ENCODE results near the gene TOP2B.

Gene TOP2B

DNA sequence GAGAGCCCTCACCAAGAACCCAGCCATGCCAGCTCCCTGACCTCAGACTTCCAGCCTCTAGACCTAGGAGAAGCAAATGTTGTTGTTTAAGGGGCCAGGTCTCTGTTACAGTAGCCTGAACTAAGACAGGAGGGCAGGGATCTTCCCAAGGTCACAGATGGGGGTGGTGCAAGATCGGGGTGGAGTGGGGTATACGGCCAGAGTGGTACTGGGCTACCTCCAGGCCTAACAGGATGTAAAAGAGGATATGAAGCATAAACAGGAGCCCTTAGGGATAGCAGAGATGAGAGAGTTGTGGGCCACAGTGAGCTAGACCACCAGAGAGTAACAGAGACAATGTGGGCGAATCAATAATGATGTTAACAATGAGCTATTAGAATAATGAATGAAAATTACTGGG is 82.9 kb downstream of the TOP2B start:
- DNase-seq = no peak

DNA sequence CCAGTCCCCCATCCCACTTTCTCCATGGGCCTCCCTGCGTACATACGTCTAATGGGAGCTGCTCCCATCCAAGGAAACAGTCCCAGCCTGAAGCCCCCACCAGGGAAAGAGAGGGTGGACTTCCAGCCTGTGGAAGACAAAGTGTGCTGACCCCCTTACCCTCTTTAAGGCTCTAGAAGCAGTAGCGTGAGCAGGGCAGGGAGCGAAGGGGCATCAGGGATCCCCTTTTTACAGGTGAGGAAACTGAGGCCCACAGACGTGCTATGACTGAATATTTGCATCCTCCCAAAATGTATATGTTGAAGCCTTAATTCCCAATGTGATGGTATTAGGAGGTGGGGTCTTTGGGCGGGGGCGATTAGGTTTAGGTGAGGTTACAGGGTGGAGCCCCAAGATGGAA is 83.4 kb downstream of the TOP2B start:
- DNase-seq = no peak

DNA sequence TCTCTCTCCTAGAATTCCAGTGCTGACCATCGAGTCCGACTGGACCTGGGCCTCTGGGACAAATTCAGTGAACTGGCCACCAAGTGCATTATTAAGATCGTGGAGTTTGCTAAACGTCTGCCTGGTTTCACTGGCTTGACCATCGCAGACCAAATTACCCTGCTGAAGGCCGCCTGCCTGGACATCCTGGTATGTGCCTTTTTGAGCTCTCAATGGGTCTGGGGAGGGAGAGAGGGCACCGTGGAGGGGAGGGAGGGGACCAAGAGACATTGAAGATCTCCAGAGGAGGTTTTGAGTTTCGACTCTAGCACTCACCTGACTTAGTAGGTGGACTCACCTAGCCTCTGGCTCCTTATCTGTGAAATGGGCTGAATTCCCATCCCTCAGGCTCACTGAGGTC is 84.2 kb downstream of the TOP2B start:
- DNase-seq = no peak

DNA sequence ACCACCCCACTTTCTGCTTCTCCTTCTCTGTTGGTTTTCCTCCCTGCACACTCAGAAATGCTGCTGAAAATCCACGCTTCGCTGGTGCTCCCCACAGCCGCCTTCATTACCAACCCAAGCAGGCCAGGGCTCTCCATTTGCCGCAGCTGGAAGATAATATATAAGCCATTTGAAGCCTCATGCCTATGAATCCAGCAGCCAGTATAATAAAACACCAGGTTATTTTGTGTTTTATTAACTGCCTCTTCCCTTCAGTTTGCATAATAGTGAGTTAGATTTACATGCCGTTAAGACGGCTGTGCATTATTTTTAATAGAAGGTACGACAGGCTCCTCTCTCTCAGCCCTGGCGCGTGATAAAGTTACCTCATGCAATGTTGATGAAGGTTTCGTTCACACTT is 86.6 kb downstream of the TOP2B start:
- no peak for DNase-seq

DNA sequence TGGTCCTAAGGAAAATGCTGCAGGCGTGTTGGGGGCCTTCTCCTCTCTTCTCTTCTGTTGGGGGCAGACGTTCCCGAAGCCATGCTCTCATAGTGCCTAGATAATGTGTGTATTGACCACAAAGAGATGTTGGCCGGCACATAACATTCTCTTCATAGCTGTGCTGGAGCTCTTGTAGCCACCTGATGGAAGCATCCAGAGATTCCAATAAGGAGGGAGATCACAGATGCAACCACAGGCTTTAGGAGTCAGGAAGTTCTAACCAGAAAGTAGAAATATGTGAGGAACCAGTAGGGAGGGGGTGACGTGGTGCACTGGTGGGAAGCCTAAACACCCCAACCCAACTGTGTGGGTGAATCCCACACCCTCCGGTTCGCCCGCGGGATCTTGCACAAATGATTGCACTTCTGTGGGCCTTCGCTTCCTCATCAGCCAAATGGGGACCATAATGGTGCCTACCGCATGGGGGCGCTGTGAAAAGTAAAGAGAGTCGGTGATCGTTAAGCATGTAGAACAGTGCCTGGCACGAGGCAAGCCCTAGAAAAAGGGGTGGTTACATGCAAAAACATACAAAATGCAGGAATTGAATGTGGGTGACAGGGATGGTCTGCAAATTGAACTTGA is 87.8 kb downstream of the TOP2B start:
- no peak for DNase-seq

DNA sequence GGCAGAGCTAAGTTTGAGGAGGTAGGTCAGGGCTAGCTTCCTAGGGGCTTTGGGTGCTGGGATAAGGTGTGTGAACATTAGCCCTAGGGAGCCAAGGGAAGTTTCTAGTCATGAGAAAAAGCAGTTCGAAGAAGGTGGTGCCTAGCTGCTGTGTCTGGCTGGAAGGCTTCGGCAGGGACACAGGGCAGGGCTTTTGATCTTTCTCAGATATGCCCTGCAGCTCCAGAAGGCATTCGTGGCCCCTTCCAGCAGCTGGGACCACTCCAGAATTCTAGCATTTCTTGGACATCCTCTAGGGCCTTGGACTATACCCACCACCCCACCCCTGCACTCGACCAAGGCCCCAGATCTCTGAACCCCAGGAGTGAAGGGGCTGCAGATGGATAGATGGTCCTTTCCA is 88.6 kb downstream of the TOP2B start:
- DNase-seq = no peak

DNA sequence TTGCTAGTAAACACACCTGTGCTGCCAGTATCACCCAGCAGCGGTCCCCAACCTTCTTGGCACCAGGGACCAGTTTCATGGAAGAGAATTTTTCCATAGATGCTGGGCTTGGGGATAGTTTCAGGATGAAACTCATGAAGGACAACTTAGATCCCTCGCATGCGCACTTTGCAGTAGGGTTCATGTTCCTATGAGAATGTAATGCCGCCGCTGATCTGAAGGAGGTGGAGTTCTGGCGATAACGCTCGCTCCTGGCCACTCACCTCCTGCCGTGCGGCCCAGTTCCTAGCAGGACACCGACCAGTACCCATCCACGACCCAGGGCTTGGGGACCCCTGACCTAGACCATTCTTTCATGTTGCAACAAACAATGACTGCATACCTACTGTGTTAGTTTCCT is 89.7 kb downstream of the TOP2B start:
- DNase-seq = no peak

DNA sequence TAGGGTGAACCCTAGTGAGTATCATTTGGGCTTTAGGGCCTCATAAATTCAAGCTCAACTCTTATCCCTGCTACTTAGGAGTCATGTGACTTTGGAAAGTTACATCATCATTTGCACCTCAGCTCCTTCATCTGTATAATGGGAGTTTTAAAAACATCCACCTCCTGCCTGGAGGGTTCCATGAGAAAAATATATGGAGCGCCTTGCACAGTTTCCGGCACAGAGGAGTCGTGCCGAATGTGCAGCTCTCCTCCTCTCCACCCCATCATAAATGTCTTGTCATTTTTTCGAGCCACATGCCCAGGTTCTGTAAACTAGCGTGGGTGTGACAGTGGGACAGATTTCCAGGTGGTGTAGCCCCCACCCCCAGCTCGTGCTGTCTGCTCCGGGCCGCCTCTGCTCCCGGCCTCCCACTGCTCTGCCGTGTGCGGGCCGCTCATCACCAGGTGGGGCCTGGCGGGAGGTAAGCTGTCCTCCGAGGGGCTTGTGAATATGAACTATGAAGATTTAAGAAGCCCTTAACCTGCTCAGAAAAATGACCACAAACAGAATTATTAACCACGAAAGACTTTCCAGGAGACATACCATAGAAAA is 90.4 kb downstream of the TOP2B start:
- DNase-seq = no peak

DNA sequence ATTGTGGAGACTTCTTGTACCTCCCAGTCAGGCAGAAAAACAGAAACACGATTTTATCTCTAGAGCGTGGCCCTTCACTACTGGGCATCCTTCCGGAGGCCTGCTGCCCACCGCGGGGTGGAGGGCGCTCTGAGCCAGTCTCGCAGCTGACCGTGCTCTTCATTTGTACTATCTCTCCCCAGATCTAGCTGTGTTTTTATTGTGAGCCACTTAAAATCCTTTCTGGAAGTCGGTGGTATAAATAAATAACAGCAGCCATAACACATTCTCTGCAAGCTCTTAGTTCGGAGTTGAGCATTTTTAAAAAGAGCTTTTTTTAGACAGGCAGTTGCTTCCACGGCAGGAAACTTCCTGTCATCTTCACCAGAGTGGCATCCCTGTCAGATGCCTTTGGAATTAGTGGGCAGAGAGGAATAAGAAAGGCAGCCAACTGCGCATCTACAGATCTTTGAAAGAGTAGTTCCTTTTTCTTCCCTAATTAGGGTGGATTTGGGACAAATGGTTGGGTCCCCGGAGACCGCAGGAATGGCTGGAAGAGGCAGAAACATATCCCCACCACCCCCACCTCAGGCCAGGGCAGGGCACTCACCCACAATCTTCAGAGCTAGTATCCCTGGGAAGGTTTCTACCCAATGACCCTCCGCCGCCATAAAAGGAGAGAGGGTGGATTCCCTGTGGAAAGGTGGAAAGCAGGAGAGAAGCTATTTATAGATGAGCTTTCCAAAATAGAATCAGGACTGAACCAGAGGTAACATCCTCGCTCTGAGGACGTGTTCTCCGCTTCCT is 91.1 kb downstream of the TOP2B start:
- DNase-seq = no peak

DNA sequence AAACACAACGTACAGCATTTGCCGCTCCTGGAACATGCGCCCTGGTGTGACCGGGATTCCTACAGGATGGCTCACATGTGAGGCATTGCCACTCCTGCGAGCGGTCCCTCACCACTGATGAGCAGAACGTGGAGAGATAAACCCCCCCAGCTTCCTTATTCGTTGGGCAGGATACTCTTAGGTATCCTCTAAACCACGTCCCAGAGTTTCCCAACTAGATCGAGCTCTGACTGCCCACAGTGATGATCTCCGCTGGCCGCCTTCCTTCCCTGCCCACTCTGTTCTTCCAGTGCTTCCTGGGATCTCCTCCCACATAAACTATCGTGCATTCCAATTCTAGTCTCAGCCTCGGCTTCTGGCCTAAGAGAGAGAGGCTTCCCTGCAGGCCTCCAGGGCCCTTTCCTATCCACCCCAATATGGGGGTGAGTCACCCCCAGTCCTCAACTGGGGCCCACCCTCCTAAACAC is 91.8 kb downstream of the TOP2B start:
- no peak for DNase-seq

DNA sequence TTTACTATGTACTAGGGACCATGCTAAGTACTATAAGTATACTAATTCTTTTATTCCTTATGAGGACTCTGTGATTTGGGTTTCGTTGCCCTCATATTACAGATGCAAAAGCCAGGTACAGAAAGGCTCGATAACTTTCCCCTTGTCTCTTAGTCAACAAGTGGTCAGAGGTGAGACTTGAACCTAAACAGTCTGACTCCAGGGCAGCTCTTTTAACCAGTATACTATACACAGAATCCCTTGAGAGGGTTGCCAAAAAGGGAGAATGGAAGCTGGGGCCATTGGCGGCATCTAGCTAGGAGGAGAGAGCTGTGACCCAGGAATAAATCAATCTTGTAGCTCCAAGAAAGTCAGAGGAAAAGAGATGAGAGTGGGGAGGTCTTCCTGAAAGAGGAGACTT is 92.4 kb downstream of the TOP2B start:
- DNase-seq = no peak

DNA sequence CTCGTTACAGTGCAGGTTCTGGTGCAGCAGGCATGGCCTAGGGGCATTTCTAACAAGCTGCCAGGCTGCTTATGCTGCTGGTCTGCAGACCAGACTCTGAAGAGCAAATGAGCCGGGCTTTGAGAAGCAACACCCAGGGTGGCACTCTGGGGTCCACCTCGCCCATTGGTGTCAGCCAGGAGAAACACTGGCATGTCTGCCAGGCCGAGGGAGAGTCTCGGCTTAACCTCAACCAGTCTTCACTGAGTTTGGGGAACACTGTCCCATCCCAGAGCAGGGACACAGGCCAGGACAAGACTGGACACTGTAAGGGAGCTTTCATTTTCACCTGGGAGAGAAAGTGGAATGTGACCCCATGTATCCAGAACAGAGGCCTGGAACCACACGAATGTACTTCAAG is 93.4 kb downstream of the TOP2B start:
- no peak for DNase-seq

DNA sequence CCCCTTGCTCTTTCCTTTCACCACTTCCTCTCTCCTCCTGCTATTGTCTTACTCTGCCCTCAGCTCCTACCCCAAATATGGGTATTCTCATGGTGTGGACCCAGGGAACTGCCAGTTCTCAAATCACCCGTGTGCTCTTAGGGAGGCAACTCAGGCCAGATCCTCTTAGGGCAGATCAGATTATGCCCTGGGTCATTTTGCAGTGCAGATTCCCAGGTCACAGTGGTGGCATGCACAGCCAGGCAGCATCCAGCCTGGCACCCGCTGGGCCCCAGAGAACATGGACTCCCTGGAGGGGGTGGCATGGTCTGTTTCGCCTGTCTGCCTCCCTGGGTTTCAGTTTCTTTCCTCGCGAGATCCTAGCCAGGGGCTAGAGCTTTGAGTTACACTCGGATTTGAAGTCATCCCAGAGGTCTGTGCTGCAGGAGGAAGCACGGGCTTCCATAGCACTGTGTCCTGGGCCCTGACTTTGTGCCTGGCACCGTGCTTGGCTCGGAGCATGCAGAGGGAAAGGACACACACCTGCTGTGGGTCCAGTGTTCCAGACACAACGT is 96.1 kb downstream of the TOP2B start:
- DNase-seq = no peak

DNA sequence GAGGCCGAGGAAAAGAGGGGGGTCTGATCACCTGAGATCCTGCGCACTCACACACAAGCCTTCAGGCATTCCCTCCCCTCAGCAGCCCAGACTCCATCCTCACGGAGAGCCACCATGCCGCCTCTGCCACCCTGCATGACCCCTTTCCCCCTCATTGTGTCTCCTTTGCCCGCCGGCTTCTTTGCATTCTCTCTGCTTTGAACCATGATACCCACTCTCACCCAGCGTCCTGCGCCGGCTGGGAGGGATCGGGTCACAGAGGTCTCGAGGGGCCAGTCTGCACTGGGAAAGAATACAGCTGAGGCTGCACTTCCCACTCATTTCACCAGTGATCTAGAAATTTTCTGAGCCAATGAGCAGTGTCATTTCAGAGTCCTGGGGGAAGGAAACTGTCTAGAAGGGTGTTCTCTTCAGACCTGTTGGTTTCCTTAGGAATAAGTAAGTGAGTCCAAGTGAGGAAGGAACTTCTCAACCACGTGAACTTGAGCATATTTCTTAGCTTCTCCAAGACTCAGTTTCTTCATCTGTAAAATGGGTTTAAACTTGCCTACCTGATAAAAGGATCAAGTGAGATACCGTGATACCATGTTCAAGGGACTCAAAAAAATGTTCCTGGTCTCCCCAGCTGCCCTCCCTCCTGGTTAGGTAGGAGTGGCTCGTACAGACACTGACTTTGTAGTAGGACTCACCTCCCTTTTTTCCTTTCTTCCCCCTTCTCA is 96.7 kb downstream of the TOP2B start:
- DNase-seq = no peak

DNA sequence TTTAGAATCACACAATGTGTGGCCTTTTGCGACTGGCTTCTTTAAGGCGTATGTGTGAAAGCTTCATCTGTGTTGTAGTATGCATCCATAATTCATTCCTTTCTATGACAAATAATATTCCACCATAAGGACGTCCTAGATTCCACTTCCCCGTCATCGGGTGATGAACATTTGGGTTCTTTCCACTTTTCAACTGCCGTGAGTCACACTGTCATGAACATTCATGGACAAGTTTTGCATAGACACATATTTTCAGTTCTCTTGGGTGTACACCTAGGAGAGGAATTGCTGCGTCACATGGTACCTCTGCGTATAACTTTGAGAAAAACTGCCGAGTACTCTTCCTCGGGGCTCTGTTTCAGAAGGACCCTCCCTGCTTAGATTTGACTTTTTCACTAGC is 97.3 kb downstream of the TOP2B start:
- DNase-seq = no peak

DNA sequence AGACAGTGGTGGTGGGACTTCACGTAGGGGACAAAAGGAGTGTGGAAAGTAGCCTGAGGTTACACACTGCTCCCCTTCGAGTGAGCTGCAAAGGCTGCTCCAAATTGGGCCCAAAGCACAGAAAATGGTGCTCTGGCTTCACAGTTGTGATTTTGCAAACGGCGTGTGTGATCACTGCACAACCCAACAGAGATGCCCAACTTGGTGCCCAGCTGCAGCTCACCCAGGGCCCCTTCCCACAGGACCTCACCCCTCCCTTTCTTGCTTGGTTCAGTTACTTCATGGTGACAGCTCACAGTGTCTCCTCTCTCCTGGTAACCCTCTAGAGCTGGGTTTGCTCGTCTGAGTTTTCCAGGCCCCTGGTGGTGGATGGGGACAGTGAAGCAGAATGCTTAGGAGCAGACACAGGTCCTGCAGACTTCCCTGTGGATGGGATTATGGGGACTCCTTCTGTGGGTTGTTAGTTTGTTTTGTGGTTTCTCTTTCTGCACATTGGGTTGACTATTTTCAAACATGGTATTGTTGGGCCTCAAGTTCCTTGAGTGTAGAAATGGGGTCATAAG is 98.3 kb downstream of the TOP2B start:
- no peak for DNase-seq

DNA sequence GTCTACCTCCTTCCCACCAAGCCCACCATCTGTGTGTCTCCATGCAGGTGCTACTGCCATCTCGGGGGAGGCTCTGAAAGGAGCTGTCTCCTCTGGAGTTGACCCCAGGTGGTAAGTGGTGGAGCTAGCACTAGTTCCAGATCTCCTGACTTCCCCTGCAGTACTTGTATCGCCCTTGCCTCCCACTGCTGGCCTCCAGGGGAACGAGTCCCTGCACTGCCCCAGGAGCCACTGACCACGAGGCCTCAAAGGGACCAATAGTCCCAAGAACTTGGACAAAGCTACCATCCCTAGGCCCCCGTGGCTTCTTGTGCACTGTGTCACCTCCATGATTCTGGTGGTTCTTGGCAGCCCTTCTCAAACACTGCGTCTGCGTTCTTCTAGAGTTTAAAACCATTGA is 98.9 kb downstream of the TOP2B start:
- no peak for DNase-seq

DNA sequence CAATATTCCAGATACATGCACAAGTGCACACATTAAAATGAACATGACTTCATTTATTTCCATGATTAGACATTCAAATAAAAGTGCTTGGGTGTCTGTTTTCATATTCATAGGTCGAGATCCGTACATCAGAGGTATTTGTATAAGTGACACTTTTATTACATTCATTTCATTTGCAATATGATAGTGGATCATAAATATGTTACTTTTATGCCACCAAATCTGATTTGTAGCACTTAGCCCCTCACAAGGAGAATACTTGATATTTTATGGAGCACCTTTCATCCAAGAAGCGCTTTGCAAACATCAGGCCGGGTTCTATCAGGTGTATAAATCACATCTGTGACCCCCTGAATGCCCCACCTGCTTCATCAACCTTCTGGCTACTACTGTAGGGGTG is 100.6 kb downstream of the TOP2B start:
- no peak for DNase-seq

DNA sequence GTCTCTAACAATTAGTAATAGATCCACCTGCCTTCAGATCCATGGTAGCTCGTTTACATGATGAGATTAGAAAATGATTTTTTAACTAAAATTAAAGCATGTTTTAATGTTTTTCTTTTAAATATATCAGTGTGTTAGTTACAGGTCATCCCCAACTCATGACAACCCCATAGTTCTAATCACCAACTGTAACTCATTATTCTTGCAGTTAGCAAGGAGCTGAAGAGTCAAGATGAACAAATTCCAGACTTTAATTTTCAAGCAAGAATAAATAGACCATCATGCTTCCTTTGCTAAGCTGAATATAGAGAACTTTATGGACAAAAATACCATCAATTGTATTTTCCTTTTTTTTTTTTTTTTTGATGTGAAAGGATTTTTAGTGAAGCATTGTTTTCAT is 101.1 kb downstream of the TOP2B start:
- DNase-seq = no peak

DNA sequence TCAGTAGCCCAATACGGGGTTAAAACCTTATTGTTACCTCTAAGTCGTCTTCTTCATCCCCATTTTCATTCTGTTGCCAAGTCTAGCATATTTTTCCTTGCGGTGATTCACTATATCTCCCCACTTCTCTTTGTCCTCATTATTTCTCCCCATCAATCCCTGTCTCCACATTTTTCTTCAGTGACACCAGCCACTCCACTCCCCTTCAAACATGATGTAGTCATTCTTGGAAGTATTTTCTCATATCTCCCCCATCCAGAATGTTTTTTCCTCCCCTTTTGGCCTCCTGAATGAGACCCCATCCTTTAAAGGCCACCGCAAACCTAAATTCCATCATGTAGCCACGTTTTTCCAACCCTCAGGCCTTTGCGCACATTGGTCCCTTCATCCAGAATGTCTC is 105.9 kb downstream of the TOP2B start:
- no peak for DNase-seq

DNA sequence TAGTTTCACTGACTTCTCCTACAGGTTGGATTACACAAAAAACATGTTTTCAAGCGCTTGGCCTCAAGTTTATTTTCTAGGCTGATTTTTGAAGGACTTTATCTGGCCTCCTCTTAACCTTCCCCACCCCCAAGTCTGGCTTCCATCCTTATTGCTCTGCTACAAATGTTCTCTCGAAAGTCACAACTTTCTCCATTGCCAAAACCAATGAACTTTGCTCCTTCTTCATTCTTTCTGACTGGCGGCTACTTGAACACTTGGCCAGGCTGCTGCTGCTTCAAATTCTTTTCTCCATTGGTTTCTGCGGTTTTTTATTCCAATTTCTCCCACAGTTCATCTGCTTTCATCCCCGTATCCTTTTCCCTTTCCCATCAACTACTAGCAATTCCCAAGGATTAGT is 106.6 kb downstream of the TOP2B start:
- no peak for DNase-seq

DNA sequence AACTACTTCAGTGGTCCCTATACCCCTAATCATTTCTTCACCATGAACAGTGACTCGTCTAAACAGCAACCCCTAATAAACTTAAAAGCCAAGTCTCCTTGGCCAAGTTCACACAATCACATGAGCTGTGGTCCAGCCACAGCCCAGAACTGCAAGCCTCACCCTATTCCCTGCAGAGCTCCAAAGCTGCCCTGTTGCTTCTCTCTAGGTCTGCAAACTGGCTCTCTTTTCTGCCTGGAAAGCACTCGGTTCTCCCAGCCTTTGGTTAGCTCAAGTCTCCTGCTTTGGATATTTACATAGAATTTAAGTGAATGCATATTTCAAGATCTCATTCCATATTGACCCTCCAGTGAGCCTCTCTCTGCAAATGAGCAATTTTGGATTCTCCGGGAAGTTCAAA is 107.0 kb downstream of the TOP2B start:
- no peak for DNase-seq

DNA sequence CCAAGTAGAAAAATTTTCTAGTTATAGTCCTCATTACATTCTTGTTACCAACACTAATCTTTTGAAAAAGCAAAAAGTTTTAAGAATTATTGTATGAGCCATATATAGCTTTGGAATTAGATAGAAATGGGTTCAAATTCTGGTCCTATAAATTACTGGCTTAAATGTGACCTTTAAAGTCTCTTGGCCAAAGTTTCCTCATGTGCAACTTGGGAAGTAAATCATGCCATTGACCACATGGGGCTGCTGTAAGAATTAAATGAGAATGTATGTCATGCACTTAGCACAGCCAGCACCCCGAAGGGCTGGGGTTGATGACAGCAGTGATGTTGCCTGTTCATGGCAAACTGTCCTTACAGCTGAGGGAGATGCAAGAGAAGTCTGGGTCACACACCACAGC is 108.3 kb downstream of the TOP2B start:
- DNase-seq = no peak

All from effector CD8-positive, alpha-beta T cell (primary cell).